ENCODE results near the gene SPSB3.

SPSB3 gene

GRCh38 chr16:1763521-1764511 lies 18.6 kb downstream of the SPSB3 start:
- no peak for DNase-seq (ENCODE audit: low read depth)

GRCh38 chr16:1762879-1763520 lies 19.4 kb downstream of the SPSB3 start:
- DNase-seq (ENCODE audit: low read depth): no peak

DNA sequence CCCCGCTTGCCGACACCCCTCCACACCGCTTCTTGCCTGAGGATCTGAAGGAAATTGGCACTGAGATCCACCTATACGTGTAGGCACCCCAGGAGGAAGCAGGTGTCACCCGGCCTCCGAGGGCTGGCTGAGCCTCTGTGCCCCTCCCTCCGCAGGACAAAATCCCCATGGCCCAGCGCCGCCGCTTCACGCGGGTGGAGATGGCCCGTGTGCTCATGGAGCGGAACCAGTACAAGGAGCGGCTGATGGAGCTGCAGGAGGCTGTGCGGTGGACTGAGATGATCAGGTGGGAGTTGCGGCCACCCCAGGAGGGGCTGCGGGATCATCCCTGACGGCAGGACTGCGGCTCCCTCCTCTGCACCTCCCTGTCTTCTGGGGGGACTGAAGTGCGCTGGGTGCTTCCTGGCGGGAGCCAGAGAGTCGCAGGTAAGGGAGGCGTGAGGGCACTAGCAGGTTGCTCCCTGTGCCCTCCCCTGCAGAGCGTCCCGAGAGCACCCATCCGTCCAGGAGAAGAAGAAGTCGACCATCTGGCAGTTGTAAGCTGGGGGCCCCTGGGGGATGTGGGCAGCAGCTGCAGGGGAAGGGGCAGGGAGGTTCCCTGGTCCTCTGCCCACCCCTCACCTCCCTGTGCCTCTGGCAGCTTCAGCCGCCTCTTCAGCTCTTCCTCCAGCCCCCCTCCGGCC lies 20.0 kb downstream of the SPSB3 start:
- DNase-seq (ENCODE audit: low read depth): no peak

DNA sequence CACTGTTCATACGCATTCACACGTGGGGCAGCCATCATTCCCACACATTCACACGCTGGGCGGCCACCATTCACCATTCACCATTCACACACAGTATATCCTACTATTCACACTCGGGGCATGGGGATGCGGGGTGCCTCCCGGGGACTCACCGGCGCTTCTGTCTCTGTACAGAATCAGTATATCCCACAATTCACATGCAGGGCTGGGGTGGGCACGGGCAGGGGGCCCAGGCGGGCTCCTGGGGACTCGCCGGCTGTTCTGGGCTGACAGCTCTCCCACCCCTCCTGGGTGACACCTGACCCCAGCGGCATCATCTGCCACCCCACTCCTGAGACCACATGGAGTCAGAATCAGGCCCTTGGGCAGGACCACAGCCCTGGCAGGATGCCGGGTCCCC lies 20.6 kb downstream of the SPSB3 start:
- no peak for DNase-seq (ENCODE audit: low read depth)

DNA sequence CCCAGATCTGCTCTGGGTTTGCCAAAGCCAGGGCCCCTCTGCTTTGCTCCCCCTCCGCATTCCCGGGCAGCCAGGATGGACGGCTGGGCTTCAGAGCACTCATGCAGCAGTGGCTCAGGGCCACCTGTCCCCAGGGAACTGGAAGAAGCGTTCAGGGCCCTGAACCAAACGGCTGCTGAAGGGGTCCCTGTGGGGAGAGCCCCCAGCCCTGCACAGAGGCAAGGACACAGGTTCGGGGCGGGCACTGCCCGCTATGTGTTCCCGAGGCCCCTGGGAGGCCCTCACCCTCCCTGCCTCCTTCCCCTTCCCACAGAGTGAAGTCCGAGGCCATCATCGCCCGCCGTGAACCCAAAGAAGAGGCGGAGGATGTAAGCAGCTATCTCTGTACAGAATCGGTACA lies 21.5 kb downstream of the SPSB3 start:
- no peak for DNase-seq (ENCODE audit: low read depth)

DNA sequence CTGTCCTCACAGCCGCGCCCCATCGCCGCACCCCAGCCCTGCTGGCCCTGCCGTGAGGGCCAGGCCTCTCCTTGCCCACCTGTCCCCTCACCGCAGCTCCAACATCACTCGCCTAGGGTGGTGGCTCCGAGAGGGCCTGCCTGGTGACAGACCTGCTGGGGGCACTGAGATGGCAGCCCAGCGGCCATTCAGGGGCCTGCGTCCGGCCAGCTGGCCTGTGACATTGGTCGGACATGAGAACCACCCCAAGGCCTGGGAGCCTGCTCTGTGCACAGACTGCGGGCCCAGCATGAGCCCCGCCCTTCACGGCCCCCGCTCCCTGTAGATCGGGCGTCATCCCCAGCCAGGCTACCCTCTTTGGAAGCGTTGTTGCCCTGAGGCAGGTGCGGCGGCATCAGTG lies 22.9 kb downstream of the SPSB3 start:
- DNase-seq (ENCODE audit: low read depth): no peak

GRCh38 chr16:1758923-1759322 lies 23.4 kb downstream of the SPSB3 start:
- DNase-seq (ENCODE audit: low read depth): no peak

DNA sequence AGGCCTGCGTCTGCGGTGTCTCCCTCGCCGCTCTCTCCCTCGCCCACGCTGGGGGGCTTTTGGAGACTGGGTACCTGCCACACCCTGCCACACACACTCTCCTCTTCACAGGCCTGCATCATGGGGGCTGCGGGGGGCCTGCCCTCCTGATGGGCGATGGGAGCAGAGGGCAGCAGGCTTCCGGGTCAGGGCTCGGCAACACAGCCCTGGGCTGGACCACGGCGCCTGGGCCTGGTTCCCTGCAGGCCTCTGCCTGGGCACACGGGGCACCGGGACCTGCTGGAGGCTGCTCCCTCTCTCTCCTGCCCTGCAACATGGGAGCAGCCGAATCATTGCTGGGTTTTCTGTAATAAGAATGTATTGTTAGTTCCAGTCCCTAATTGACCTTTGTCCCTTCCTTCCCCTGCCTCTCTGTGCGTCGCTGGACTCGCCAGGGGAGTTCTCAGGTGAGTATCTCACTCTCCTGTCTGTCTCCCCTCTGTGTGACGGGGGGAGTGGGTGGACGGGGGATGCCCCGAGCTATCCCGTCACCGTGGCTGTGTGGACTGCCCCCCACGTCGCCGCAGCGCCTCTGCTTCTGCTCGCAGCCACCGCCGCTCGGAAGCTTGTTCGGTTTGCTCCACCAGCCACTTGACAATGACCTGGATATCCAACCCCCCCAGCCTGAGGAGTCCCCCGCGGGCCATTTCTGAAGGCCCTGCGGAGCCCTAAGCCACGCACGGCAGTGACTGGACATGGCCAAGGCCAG lies 24.5 kb downstream of the SPSB3 start:
- DNase-seq (ENCODE audit: low read depth): no peak

- DNase-seq (ENCODE audit: low read depth): no peak
Measured at GRCh38 chr16:1754204-1754603, 28.2 kb downstream of the SPSB3 start.

- DNase-seq (ENCODE audit: low read depth): no peak
Measured at GRCh38 chr16:1752853-1753252, 29.5 kb downstream of the SPSB3 start.

GRCh38 chr16:1751946-1752345 lies 30.4 kb downstream of the SPSB3 start:
- no peak for DNase-seq (ENCODE audit: low read depth)

DNA sequence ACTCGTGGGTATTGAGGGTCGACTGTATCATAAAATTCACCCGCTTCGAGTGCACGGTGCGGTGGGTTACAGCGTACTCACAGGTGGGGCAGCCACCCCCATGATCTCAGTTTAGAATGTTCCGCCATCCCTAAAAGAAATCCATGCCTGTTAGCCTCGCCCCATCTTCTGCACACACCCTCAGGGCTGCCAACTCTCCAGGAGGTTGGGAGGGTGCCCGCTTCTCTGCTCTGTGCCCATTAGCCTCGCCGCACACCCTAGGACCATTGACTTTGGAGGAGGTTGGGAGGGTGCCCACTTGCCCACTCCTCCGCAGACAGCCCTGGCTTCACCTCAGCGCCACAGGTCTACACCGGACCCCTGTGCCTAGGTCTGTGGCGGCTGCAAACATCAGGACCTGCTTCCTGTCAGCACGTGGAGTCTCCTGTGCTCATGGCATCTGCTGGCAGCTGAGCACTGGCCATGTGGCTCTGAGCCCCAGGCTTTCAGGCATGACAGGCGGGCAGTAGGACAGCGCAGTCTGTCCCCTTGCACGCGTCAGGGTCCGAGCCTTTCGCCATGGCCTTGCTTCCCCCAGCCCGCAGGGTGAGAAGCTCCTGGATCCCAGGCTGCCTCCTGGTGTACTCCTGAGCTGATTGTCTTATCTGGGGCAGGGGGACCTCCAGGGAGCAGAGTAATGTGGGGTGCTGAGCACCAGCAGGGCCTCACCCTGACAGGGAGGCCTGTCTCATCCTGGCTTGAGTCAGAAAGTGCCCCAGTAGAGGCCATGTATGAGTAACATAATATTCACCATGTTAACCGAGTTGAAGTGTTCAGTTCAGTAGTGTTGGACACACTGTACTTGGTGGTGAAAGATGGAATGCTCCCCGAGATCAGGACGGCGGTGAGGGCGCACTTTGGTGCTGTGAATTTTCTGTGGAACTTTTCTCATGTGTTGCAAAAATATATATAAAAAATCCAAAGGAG lies 32.9 kb downstream of the SPSB3 start:
- no peak for DNase-seq (ENCODE audit: low read depth)

- no peak for DNase-seq (ENCODE audit: low read depth)
Measured at GRCh38 chr16:1747934-1748333, 34.4 kb downstream of the SPSB3 start.

- no peak for DNase-seq (ENCODE audit: low read depth)
Measured at GRCh38 chr16:1746693-1747195, 35.6 kb downstream of the SPSB3 start.

- no peak for DNase-seq (ENCODE audit: low read depth)
Measured at GRCh38 chr16:1745900-1746692, 36.3 kb downstream of the SPSB3 start.

GRCh38 chr16:1745181-1745899 lies 37.0 kb downstream of the SPSB3 start:
- no peak for DNase-seq (ENCODE audit: low read depth)

DNA sequence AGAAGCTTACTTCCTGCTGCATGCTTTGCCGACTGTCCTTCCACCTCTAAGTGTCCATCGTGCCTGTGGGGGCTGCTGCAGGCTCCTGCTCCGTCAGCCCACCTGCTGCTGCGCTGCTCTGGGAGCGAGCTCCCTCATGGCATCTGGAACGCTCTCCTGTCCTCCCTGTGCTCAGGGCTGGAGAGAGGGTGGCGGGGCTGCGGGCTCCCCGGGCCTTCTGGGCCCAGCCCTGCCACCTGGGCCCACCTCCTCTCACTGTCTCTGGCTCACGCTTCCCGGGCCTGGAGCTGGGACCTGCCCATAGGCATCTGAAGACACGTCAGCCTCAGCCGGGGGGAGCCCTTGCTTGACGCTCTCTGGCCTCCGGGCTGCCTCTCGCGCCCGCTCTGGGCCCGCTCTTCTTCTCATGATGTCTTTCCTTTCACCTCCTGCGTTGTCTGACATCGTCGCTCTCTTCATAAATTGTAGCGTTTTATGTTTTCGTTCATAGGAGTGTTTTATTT lies 38.0 kb downstream of the SPSB3 start:
- no peak for DNase-seq (ENCODE audit: low read depth)

DNA sequence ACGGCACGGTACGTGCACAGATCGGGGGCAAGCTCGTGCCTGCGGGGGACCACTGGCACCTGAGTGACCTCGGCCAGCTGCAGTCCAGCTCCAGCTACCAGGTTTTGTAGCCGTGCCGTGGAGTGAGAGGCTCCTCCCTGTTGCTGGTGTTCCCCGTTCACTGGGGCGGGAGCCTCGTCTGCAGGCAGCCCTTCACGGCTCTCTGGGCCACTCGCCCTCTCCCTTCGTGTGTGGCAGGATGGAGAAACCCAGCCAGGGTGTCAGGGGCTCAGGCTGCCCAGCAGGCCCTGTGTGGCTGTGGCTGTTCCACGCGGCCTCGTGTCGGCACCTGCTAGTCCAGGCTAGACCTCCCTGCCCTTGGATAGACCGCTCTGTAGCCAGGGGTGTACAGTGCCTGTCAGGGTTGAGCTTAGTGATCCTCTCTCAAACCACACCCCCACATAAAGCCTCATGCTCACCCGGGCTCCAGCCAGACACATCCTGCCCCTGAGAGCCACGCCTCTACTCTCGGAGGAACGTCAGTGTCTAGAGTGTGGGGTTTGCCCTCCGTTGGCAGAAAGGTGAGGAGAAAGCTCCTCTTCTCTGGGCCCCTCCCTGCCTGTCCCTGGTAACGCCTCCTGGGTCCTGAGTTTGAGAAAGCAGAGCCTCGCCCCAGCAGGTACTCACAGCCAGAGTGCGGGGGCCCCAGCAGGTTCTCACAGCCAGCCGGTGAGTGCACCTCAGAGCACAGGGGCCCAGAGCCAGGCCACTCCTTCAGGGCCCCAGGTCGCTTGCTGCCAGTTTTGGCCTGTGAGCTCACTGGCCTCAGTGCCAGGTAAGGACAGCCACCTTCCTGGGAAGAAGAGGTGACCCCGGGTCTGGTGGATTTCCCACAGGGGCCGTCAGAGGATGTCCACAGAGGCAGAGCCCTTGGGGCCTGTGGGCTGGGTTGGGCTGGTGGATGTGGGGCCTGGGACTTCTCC lies 38.7 kb downstream of the SPSB3 start:
- no peak for DNase-seq (ENCODE audit: low read depth)

Data from activated T-cell treated with anti-CD3 and anti-CD28 coated beads for 24 hours (primary cell).